Activated CD4-positive, alpha-beta T cell treated with anti-CD3 and anti-CD28 coated beads, Interleukin-2, amount 10 ng/mL, durations not matched to agents 7 days and 5 days (primary cell): ENCODE data around the gene BCL2. TPM values are rescaled to one million over a fixed set of nuclear protein-coding genes. Genes with fewer than 3 reads are reported as not detected.

Experiments
- CTCF ChIA-PET: fragments of 350-600 bp; sonication (Branson Sonifier 250); formaldehyde crosslinking; loops from one replicate; lab custom pipeline; 2021; ENCODE audit warnings: antibody characterized with exemption; lab: Charles Lee
- POLR2A ChIA-PET: fragments of 350-600 bp; sonication (Branson Sonifier 250); formaldehyde crosslinking; loops from one replicate; lab custom pipeline; 2021; ENCODE audit warnings: antibody characterized with exemption; lab: Charles Lee
- DNase-seq: peaks from one replicate; pipeline ENCODE4 v3.0.0-alpha.2; 2020
- H3K27ac Mint-ChIP-seq: one replicate; pipeline ENCODE4 v1.8.0; 2021; ENCODE audit warnings: mild to moderate bottlenecking, moderate library complexity, mixed read lengths
- H3K27me3 Mint-ChIP-seq: one replicate; pipeline ENCODE4 v1.8.0; 2021; ENCODE audit warnings: mixed read lengths
- H3K36me3 Mint-ChIP-seq: one replicate; pipeline ENCODE4 v1.8.0; 2021; ENCODE audit warnings: low read depth, mixed read lengths
- H3K4me1 Mint-ChIP-seq: one replicate; pipeline ENCODE4 v1.8.0; 2021; ENCODE audit warnings: mixed read lengths
- H3K4me3 Mint-ChIP-seq: one replicate; pipeline ENCODE4 v1.8.0; 2021; ENCODE audit warnings: mild to moderate bottlenecking, moderate library complexity, mixed read lengths
- H3K9me3 Mint-ChIP-seq: one replicate; pipeline ENCODE4 v1.8.0; 2021; ENCODE audit warnings: mixed read lengths
- total RNA-seq, 2 experiments: library from RNA; stranded (reverse); gene quantifications; one replicate each; pipeline ENCODE4 v1.2.3, GENCODE V29; 2021

BCL2 gene
- total RNA-seq, 2 experiments from 2014 or later, result 113 to 119 TPM

DNA sequence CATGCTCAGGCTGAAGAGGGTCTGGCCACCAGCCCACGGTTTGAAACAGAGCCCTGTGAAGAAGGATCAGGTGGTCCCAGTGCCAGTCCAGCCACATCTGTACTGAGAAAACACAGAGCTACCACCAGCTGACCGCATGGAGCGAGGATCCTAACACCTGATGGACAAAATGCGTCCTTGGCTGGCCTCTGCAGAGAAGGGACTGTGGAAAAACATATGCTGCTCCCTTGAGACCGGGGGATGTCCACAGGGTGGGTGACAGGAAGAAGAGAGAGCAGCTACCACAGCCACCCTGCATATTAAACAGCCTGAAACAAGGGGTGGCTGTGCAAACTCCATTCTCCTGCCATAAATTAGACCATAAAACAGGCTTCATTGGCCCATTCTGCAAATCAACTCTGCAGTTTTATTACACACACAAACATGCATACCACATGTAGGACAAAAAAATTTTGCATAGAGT, 137.2 kb downstream of the BCL2 start:
- no peak for DNase-seq
- ChIA-PET POLR2A (no interaction called here), CTCF (interaction anchor here (1.9 to 2.5 kb wide), 2 partner anchors 9 to 22 kb away, joined by 5 to 8 read pairs; no protein-coding TSS in a partner anchor)
- H3K9me3 Mint-ChIP-seq, result no peaks in the 10 kb centered on the region
- no peak overlapping the region for H3K4me3 Mint-ChIP-seq
- no peaks in the 10 kb centered on the region for H3K27me3 Mint-ChIP-seq
- H3K27ac Mint-ChIP-seq, result peak overlapping the region; percentile 71
- H3K4me1 Mint-ChIP-seq, result peaks cover 58% of the 10 kb centered on the region
- peaks cover 52% of the 10 kb centered on the region for H3K36me3 Mint-ChIP-seq

DNA sequence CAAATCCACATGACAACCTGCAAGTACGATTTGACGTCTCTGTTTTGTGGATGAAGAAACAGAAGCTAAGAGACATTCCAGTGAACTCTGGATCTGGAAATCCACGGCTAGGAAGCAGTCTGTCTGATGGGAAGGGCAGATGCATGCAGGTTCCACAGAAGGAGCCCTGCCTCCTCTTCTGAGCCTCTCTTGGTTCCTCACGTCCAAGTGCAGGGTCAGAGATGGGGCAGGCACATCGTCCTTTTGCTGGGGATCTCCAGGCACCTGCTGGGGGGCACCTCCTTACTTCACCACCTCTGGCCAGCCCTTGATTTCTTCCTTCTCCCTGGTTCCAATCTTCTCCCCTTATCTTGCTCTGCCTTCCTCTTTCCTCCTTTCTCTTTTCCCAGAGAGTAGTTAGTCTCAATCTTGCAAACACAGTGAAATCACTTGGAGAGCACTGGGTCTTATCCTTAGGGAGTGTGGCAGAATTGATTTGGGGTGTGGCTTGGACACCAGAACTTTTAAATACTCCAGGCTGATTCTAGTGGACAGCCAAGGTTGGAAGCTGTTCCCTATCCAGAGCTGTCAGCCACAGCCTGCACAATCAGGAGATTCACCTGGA, 137.8 kb downstream of the BCL2 start:
- H3K27ac Mint-ChIP-seq, result peak overlapping the region; percentile 71
- POLR2A ChIA-PET, result no interaction called here
- CTCF ChIA-PET, result interaction anchor here (0.9 to 2.5 kb wide), 4 partner anchors 8 to 141 kb away, joined by 3 to 8 read pairs (median 5); no protein-coding TSS in a partner anchor
- no peak for DNase-seq
- H3K4me3 Mint-ChIP-seq, result no peak overlapping the region
- peaks cover 52% of the 10 kb centered on the region for H3K4me1 Mint-ChIP-seq
- H3K9me3 Mint-ChIP-seq, result no peaks in the 10 kb centered on the region
- no peaks in the 10 kb centered on the region for H3K27me3 Mint-ChIP-seq
- H3K36me3 Mint-ChIP-seq, result peaks cover 47% of the 10 kb centered on the region

DNA sequence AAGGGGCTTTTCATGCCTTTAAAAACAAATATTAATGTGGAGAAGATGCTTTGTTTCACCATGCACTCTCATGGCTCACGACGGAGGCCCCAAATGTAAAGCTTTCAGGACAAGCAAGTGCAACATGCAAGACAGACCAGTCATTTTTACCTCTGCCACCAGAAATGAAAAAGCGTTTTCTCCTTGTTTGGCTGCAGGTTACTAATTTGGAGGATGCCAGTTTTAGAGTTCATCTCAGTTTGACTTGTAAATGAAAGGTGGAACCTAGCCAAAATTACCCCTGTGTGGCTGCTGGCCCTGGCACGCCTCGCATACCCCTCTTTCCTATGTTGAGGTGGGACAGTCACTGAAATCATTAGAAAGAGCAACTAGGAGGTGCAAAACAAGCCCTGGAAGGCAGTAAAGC, 138.6 kb downstream of the BCL2 start:
- POLR2A ChIA-PET, result no interaction called here
- CTCF ChIA-PET, result interaction anchor here (0.9 to 2.5 kb wide), 7 partner anchors 8 to 142 kb away, joined by 3 to 9 read pairs (median 5); no protein-coding TSS in a partner anchor
- Mint-ChIP-seq H3K4me3 (no peak overlapping the region), H3K36me3 (peaks cover 50% of the 10 kb centered on the region), H3K4me1 (peaks cover 46% of the 10 kb centered on the region), H3K27ac (no peak overlapping the region), H3K9me3 (no peaks in the 10 kb centered on the region), H3K27me3 (no peaks in the 10 kb centered on the region)
- DNase-seq, result no peak

DNA sequence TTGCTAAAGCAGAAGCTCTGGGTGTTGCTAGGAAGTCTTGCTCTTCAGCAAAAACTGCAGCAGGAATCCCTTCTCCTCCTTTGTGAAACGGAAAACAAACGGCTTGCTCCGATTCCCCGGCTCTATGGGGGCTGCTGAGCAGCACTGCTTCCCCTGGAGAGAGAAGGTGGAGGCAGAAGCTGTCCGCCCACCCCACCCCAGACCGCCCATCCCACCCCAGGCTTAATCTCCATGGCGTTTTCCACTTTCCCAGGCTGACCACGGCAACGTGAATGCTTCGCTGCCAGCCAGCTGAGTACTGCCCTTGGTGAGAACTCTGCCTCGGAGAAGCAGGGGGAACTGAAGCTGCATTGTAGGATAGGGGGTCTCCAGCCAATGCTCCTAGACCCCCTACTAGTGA, 139.2 kb downstream of the BCL2 start:
- no peaks in the 10 kb centered on the region for H3K27me3 Mint-ChIP-seq
- ChIA-PET CTCF (interaction anchor here (1.0 to 1.7 kb wide), 5 partner anchors 10 to 143 kb away, joined by 3 to 9 read pairs (median 5); no protein-coding TSS in a partner anchor), POLR2A (no interaction called here)
- H3K27ac Mint-ChIP-seq, result no peak overlapping the region
- no peak overlapping the region for H3K4me3 Mint-ChIP-seq
- H3K9me3 Mint-ChIP-seq, result no peaks in the 10 kb centered on the region
- peaks cover 56% of the 10 kb centered on the region for H3K36me3 Mint-ChIP-seq
- DNase-seq, result no peak
- H3K4me1 Mint-ChIP-seq, result peaks cover 50% of the 10 kb centered on the region

DNA sequence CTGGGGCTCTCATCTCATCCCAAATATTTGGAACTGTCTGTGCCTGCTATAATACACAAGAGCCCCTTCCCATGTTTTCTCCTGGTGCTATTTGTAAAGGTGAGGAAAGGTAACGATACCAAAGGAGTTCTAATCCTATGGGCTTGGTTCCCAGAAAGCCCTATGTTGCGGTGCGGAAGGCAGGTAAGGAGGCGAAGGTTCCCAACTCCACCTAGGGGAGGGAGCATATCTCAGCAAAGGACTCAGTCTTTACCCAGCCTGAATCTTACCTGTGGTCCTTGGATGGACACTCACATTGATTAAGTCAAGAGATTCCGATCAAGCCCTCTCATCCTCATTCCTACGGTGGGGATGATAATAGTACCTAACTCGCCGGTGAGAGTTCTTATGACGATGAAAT, 140.1 kb downstream of the BCL2 start:
- Mint-ChIP-seq H3K27ac (no peak overlapping the region), H3K4me1 (peaks cover 49% of the 10 kb centered on the region), H3K27me3 (no peaks in the 10 kb centered on the region), H3K9me3 (peaks cover 3% of the 10 kb centered on the region), H3K4me3 (no peak overlapping the region), H3K36me3 (peaks cover 54% of the 10 kb centered on the region)
- ChIA-PET POLR2A (no interaction called here), CTCF (interaction anchor here (1.2 to 1.7 kb wide), 3 partner anchors 11 to 17 kb away, joined by 3 to 9 read pairs (median 5); no protein-coding TSS in a partner anchor)
- DNase-seq, result no peak

DNA sequence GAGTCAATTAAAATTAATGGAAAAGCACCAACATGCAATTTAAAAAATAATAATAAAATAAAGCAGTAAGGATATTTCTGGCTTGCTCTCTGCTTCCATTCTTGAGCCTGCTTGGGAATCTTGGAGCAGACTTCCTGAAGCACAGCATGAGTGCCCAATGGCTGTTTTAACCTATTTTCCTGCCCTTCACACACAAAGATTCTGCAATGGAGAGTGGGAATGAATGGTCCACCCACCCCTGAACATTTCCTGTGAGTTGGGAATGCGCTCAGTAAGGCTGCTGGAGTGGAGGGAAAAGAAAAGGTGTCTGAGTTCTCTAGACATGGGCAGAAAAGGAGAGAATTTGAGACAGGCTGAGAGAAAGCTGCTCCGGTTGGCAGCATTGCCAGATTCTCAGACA, 140.6 kb downstream of the BCL2 start:
- ChIA-PET CTCF (no interaction called here), POLR2A (no interaction called here)

DNA sequence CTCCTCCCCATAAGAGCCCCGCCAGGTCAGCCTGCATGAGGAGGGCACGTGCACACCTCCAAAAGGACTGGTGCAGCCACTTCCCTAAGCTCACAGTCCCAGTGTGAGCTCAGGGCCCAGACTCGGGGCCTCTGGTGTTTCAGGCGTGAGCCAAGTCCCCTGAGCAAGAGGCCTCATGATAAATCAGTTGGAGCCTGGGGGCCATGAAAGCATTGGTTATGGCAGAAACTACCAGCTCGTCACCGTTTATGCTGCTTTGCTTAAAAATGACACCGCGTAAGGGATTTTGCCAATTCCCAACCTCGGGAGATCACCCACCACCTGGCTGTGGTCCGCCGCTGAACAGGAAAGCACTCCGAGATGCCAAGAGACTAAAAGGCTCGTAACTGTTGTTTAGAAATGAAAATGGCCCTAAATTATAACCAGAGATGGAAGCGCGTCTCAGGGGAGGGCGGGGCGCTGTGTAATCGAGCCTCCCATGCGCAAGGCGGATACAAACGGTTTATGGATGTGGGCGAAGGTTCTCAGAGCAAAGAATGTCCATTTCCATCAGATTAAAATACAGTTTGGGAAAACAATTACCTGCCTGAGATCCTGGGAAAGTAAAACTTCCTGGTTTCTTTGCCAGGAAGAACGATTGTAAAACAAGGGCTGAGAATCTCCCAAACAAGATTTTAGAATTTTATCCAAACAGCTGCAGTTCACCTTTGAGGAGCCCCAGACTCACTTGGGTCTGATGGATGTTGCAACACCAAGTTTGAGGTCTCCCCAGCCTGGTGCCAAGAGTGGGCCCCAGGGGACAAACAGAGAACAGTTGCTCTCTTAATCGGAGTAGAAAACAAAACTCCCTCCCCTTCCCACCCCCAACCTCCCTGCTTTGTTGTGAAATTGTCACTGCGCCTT, 141.4 kb downstream of the BCL2 start:
- peaks cover 3% of the 10 kb centered on the region for H3K9me3 Mint-ChIP-seq
- no peaks in the 10 kb centered on the region for H3K27me3 Mint-ChIP-seq
- no peak overlapping the region for H3K4me3 Mint-ChIP-seq
- H3K27ac Mint-ChIP-seq, result no peak overlapping the region
- no peak for DNase-seq
- peaks cover 45% of the 10 kb centered on the region for H3K4me1 Mint-ChIP-seq
- ChIA-PET POLR2A (no interaction called here), CTCF (interaction anchor here (0.6 to 1.4 kb wide), 2 partner anchors 15 to 26 kb away, joined by 3 to 10 read pairs; no protein-coding TSS in a partner anchor)
- H3K36me3 Mint-ChIP-seq, result peaks cover 51% of the 10 kb centered on the region

More for the DNA sequence above, 140.6 kb downstream of the BCL2 start:
- Mint-ChIP-seq H3K9me3 (peaks cover 3% of the 10 kb centered on the region), H3K4me3 (no peak overlapping the region), H3K27me3 (no peaks in the 10 kb centered on the region), H3K4me1 (peaks cover 48% of the 10 kb centered on the region), H3K27ac (no peak overlapping the region), H3K36me3 (peaks cover 54% of the 10 kb centered on the region)
- DNase-seq, result no peak

DNA sequence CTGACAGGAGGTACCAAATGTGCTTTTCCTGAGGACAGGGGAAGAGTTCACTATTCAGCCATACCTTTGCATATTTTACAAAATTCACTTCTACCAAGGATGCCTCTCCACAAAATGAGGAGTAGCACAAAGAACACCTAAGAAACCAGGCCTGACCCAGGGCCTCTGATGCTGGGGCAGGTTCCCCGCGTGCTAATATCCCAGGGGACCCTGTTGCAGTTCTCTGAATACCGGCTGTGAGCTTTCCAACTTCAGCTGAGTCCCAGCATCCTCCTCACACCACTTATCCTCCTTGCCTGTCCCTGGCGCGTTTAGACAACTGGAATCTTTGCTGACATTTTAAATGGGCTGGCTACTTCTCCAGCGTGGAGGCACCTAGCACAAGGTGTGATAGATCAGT, 142.3 kb downstream of the BCL2 start:
- peaks cover 38% of the 10 kb centered on the region for H3K4me1 Mint-ChIP-seq
- H3K9me3 Mint-ChIP-seq, result peaks cover 3% of the 10 kb centered on the region
- ChIA-PET POLR2A (no interaction called here), CTCF (interaction anchor here (0.6 to 1.4 kb wide), 2 partner anchors 14 to 27 kb away, joined by 3 to 10 read pairs; no protein-coding TSS in a partner anchor)
- H3K4me3 Mint-ChIP-seq, result no peak overlapping the region
- no peak for DNase-seq
- H3K27me3 Mint-ChIP-seq, result no peaks in the 10 kb centered on the region
- no peak overlapping the region for H3K27ac Mint-ChIP-seq
- H3K36me3 Mint-ChIP-seq, result peaks cover 47% of the 10 kb centered on the region

DNA sequence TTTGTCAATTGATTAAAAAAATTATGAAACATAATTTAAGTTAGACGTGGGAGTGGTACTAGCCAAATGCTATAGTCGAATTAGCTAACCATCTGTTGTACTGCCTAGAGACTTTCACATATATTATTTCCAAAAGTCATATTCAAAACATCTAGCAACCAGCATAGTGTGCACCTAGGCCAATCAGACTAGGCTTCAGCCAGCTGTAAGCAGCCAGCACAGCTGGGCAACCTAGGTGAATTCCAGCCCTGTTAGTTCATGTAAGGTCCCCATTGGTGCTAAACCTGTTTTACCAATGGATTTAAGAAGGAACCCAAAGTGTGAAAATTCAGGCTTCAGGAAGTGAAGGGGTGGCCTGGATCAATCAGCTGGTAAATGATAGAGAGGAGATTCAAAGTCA, 144.3 kb downstream of the BCL2 start:
- H3K27ac Mint-ChIP-seq, result no peak overlapping the region
- POLR2A ChIA-PET, result no interaction called here
- CTCF ChIA-PET, result interaction anchor here (1.0 kb wide), 1 partner anchor 33 kb away, joined by 3 read pairs; no protein-coding TSS in a partner anchor
- H3K27me3 Mint-ChIP-seq, result no peaks in the 10 kb centered on the region
- peaks cover 38% of the 10 kb centered on the region for H3K4me1 Mint-ChIP-seq
- H3K4me3 Mint-ChIP-seq, result no peak overlapping the region
- peaks cover 3% of the 10 kb centered on the region for H3K9me3 Mint-ChIP-seq
- H3K36me3 Mint-ChIP-seq, result peaks cover 55% of the 10 kb centered on the region
- DNase-seq, result no peak

DNA sequence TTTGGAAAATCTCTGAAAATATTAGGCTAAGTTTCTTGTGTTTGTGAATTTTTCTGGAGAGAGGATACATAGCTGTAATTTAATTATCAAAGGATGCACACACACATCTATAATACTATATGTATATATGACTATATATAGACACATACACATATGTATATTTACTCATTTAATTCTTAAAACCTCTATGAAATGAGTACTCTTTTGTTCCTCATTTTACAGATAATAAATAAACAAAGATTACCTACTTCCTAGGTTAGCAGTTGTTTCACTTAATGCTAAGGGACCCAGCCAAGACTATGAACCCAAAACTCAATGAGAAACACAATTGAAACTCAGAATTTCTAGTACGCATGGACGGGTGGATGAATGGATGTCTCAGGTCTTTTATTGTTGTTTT, 145.6 kb downstream of the BCL2 start:
- peaks cover 37% of the 10 kb centered on the region for H3K4me1 Mint-ChIP-seq
- no peak for DNase-seq
- ChIA-PET CTCF (interaction anchor here (0.6 to 2.1 kb wide), 3 partner anchors 8 to 144 kb away, joined by 3 to 8 read pairs (median 4); no protein-coding TSS in a partner anchor), POLR2A (no interaction called here)
- peaks cover 3% of the 10 kb centered on the region for H3K9me3 Mint-ChIP-seq
- H3K27me3 Mint-ChIP-seq, result no peaks in the 10 kb centered on the region
- no peak overlapping the region for H3K27ac Mint-ChIP-seq
- H3K36me3 Mint-ChIP-seq, result peaks cover 49% of the 10 kb centered on the region
- H3K4me3 Mint-ChIP-seq, result no peak overlapping the region

DNA sequence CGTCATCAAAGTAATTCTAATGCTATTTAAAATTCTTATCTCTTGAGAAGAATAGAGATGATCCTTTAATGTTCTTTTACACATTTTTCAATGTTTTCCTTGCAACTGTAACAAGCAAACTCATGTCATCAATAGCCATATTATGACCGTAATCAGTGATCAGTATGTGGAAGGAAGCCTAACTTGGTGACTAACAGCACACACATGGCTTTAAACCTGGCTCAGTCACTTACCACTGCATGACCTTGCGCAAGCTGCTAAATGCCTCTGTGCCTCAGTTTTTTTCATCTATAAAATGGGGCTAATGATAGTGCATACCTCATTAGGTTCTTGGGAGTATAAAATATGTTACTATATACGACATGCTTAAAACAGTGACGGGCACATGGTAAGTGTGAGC, 149.7 kb downstream of the BCL2 start:
- POLR2A ChIA-PET, result no interaction called here
- H3K4me3 Mint-ChIP-seq, result no peak overlapping the region
- H3K9me3 Mint-ChIP-seq, result peaks cover under 1% of the 10 kb centered on the region
- peaks cover 51% of the 10 kb centered on the region for H3K36me3 Mint-ChIP-seq
- no peak overlapping the region for H3K27ac Mint-ChIP-seq
- no peak for DNase-seq
- H3K4me1 Mint-ChIP-seq, result peaks cover 44% of the 10 kb centered on the region
- H3K27me3 Mint-ChIP-seq, result no peaks in the 10 kb centered on the region
- CTCF ChIA-PET, result interaction anchor here (1.3 to 1.4 kb wide), 2 partner anchors 15 to 148 kb away, joined by 4 to 5 read pairs; no protein-coding TSS in a partner anchor

DNA sequence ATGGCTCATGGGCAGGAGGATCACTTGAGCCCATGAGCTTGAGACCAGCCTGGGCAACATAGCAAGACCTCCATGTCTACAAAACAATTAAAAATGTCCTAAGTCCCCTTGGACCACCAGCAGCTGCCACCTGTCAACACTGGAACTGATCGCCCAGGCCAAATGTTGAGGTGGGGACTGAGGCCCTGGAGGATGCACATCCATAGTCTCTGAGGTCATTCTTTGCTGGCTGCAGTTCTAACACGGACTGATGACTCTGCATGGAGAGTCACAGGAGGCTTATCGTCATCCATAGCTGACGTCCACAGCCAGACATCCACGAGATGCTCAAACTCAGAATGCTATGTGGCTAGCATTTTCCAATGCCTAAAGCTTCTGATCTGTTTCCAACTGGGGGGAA, 151.3 kb downstream of the BCL2 start:
- Mint-ChIP-seq H3K4me1 (peaks cover 49% of the 10 kb centered on the region), H3K27me3 (no peaks in the 10 kb centered on the region), H3K27ac (no peak overlapping the region), H3K9me3 (no peaks in the 10 kb centered on the region), H3K4me3 (no peak overlapping the region), H3K36me3 (peaks cover 54% of the 10 kb centered on the region)
- CTCF ChIA-PET, result no interaction called here
- POLR2A ChIA-PET, result no interaction called here
- DNase-seq, result no peak
